C1 segment of cervical spinal cord (tissue), 14 donors: Measurements from ENCODE around the gene ZBTB40.
A peak's percentile ranks its signal among the peaks of the same experiment; 100 is the strongest.

Experiments
- DNase-seq, 14 donors: peaks; one replicate each; lab custom pipeline; 2025; lab: John Stamatoyannopoulos, UW

Gene ZBTB40

DNA sequence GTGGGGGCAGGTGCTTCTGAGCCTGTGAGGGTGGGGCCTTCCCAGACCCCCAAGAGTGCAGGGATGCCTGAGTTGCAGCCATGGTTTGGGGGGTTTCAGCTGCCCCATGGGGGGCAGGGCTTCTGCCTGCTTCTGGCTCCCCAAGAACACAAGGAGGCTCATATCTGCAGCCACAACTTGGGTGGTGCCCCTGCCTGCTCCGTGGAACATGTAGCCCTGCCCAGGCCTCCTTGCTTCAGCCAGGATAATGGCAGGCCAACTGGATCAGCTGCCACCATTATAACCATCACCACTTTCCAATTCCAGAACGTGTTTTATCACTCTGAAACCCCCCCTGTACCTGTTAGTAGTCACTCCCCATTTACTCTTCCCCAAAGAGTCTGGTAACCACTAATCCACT, 14.0 kb downstream of the ZBTB40 start:
- no peak for DNase-seq

DNA sequence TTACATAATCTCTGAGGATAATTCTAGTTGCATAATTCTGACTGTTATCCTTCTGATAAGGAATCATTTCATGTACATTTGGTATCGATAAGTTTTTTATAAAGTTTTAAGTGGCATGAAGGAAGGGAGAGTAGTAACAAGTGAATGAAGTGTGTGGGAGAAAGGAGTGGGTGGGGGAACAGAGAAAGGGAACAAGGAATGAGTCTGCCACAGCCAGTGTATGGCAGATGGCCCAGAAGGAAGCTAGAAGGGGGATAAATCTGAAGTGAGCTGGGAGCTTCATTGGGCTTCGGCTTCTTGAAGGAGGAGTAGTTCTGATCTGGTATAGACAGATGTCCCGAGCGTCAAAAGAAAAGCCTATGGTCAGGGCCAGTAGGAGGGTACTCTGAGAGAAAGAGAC, 18.6 kb downstream of the ZBTB40 start:
- DNase-seq: no peak

DNA sequence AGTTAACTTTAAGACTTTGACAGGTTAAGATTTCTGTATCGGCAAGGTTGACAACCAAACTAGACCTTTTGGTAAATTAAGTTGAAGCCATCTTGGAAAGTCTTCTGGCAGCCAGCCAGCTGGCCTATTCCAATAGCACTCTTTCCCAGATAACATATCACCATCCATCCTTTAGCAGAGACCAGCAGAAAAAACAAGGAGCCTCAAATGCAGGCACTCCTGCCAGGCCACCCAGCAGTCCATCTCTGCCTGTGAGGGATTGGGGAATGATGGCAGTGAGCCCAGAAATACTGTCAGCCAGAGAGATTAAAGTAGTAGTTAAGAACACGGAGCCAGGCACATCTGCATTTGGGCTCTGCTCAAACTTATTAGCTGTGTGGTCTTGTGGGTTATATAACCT, 19.4 kb downstream of the ZBTB40 start:
- DNase-seq: no peak

DNA sequence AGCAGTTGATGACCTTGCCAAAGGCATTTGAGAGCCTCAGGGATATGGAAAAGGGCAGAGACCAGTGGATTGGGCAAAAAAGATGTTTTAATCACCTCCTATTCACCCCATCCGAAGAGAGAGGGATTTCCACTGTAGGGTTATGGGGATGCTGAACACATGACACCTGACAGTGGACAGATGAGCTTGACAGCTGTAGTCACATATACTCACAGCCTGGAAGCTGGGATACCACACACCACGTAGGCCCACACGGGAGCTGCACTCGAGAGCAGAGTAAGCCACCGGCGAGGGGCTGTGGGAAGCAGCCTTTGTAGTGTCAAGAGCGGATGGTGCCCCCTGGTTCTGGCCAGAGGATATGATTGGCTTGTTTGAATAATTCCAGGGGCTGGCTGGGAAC, 20.0 kb downstream of the ZBTB40 start:
- DNase-seq: no peak

DNA sequence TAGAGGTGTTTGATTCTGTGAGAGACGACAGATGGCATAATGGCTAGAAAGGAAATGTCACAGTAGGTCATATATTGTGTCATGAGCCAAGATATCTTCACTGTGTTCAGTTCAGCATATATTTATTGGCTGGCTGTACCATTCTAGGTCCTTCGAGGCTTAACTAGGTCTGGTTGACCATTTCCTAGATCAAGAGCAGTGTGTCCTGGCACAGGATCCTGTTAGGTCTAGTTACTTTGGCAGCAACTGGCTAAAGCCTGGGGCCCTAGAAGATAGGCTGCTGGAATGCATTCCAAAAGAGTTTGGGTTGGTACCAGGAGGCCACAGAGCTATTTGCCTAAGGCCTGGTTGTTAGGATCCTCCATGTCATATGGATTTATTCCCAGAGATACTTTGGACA, 20.9 kb downstream of the ZBTB40 start:
- peak in 1 of 14 donors; percentile 56 for DNase-seq

DNA sequence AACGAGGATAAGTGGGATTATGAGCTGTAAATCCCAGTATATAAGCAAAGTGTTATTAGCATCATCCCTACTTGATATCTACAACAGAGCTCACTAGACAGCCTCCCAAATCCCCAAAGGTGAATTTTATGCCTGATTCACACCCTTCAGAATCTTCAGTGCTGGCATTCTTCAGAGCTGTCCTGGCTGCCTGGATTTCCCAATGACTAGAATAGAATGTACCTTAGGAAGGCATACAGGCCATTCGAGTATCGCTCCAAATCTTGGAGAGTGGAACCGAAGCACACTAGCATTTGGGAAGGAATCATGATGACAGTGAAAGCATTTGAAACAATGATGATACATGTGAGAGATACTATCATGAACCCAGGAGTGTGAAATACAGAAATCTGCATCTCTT, 22.3 kb downstream of the ZBTB40 start:
- DNase-seq: no peak

DNA sequence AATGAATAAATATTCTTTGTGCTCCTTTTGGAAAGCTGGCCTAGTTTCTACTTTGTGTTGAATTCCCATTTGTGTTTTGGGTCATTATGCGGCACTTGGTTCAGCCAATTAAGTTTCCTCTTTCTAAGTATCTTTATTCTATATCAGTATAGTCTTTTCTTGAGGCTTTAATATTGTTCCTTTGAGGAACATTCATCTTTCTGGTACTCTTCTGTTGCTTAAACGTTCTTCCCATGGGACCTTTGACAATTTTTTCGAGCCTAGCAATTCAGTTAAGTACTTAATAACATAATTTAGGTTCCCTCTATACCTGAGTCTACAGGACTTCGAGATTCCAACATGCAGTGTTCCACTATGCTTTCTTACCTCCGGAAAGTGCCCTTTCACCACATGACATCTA, 24.9 kb downstream of the ZBTB40 start:
- no peak for DNase-seq

DNA sequence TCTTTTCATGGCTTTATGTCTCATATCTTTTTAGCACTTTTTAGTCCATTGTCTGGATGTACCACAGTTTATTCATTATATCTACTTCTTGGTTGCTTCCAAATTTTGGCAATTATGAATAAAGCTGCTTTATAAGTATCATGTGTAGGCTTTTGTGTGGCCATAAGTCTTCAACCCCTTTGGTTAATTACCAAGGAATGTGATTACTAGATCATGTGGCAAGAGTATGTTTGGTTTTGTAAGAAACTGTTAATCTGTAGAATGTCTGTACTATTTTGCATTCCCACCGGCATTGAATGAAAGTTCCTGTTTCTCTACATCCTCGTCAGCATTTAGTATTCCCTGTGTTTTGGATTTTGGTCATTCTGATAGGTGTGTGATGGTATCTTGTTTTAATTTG, 31.5 kb downstream of the ZBTB40 start:
- DNase-seq: no peak

DNA sequence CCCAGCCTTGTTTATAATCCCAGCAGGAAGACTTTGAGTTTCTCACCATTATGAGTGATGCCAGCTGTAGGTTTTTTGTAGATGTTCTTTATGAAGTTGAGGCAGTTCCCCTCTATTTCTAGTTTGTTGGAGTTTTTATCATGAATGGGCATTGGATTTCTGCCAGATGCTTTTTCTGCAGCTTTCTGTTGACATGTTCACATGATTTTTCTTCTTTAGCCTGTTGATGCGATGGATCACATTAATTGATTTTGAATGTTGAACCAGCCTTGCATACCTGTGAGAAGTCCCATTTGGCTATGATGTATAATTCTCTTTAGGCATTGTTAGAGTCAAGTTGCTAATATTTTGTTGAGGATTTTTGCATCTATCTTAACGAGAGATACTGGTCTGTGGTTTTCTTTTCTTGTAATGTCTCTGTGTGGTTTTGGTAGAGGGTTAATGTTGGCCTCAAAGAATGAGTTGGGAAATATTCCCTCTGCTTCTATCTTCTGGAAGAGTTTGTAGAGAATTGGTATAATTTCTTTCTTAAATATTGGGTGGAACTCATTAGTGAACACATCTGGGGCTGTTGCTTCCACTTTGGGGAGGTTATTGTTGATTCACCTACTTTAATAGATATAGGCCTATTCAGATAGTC, 33.2 kb downstream of the ZBTB40 start:
- no peak for DNase-seq

DNA sequence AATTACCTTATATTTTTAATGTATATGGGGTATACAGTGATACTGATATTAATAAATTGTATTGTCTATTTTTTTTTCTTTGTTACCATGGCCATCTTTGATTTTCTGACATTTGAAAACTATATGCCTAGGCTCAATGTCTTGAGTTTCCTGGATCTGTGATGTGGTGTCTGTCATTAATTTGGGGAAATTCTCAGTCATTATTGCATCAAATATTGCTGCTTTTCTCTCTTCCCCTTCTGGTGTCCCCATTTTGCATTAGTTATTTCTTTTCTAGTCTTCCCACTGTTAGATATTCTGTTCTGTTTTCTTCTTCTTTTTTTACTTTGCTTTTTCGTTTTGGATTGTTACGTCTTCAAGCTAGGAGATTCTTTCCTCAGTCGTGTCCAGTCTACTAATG, 33.8 kb downstream of the ZBTB40 start:
- no peak for DNase-seq

DNA sequence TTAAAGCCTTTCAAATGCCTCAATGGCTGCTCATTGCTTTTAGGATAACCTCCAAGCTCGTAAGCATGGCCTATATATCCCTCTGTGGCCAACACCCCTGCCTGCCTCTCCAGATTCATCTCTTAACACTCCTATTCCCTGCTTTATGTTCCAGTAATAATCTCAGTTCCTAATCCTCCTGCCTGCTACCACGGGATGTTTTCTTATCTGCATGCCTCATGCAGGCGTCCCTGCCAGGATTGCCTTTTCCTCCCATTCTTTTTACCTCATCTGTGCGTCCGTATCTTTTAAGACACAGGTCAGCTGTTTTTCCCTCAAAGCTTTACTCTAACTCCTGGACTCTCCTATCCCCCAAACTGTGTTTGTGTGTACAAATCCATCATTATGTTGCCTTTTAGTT, 36.1 kb downstream of the ZBTB40 start:
- no peak for DNase-seq

DNA sequence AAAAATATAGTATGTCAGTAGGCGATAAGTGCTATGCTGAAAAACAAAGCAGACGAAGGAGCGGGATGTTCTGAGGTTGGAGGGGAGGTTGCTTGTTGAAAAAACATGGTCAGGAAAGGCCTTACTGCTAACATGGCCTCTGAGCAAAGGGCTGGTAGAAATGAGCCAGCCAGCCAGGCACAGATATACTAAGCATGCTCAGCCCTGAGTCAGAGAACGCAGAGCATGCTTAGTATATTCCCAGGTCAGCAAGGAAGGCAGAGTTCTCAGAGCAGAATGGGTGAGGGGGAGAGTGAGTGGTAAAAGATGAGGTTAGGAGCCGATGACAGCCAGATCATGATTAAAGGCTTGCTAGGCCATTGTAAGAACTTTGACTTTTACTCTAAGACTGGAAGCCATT, 36.7 kb downstream of the ZBTB40 start:
- no peak for DNase-seq

DNA sequence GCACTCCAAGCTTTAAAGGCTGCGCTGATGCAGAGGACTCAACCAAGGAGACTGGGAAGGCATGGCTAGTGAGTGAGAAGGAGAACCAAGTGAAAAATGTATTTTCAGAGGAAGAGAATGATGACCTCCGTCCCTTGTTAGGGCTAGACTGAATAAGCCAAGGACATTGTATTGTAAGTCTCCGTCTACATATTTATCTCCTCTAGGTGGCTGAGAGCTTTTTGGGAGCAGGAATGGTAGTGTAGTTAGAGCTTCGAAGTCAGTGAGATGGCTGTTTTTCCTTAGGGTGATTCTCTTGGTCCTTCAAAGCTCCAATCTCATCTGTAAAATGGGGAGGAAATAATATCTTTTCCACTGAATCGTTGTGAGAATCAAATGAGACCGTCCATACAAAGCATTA, 37.6 kb downstream of the ZBTB40 start:
- no peak for DNase-seq

DNA sequence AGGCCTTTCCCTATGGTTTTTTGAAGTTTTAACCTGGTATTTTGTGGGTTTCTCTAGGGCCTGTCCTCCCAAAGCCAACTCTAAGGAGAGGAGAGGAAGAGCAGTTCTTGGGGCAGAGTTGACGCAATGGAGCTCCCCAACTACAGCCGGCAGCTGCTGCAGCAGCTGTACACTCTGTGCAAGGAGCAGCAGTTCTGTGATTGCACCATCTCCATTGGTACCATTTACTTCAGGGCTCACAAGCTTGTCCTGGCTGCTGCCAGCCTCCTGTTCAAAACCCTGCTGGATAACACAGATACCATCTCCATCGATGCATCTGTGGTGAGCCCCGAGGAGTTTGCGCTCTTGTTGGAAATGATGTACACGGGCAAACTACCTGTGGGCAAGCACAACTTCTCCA, 38.2 kb downstream of the ZBTB40 start:
- DNase-seq: no peak

DNA sequence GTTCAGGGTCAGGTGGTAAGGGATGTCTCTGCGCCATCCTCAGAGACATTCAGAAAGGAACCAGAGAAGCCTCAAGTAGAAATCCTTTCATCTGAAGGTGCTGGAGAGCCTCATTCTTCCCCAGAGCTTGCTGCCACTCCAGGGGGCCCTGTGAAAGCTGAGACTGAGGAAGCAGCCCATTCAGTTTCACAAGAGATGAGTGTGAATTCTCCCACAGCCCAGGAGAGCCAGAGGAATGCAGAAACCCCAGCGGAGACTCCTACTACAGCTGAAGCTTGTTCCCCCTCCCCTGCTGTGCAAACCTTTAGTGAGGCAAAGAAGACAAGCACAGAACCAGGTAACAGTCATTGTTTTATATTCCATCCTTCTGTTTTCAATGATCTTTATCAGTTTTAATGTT, 38.7 kb downstream of the ZBTB40 start:
- DNase-seq: no peak

DNA sequence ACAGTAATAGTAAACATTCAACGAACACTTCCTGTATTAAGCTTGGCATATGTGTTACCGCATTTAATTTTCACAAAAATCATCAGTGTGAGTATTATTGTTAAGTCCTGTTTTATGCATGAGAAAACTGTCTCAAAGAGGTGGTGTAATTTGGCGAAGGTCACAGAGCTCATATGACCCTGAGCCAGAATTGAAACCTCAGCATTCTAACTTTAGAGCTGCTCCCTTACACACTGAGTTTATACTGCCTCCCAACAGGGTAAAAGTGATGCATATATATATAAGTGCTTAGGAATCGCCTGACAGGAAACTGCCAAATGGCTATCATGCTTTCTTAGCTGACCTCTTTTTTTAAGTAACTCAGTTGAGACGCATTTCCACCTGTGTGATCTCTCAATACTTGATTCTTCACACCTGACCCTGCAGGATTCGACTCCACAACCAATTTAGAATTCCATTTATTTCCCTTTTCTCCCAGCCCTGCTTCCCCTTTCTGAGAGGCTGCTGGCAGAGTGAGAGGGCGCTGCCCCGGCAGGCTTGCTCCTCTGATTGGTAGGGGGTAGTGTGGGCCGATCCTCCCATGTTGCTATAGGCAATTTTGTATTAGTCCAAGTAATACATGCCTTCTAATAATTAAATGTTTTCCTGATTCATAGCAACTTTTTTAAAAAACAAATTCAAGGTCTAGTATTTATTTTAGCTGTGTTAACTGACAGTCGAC, 40.5 kb downstream of the ZBTB40 start:
- DNase-seq: peak in 2 of 14 donors; percentile 3

DNA sequence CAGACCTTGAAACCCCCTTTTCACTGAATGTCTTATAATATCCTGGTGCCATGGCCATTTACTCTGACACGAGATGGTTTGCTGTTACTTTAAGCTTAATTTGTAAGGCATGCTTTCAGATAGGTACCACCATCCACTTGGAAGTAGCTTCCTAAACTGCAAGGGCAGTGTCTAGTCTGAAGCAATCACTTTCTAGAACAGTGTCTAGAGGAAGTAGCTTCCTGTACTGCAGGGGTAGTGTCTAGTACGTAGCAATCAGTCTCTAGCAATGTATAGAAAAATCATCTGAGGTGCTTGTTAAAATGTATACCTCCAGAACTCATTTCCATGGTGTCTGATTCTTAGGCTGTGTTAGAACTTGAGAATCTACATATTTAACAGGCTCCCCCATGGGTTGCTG, 42.5 kb downstream of the ZBTB40 start:
- no peak for DNase-seq

DNA sequence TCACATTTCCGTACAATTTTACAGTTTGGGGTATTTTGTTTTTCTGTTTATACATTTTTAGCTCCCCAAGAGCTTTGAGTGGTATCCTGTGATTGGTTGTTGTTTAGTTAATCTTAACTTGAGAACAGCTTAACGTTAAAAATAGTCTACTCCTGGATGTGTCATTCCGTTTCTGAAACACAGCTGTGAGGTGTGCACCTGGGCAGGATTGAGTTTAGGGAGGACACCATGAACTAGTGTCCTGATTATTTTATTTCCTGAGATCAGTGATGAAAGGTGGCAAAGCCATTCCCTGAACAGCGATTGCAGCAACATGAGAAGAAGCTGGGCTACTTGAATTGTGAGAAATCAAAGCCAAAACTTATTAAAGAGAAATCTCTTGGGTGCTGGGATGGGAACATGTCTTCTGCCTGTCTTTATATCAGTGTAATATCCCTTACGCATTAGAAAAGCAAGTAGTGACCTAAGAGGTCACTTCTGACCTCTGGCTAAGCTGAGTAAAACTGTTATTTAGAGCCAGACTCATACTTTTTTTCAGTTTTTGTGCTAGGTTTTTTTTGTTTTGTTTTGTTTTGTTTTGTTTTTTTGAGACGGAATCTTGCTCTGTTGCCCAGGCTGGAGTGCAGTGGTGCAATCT, 43.4 kb downstream of the ZBTB40 start:
- no peak for DNase-seq

DNA sequence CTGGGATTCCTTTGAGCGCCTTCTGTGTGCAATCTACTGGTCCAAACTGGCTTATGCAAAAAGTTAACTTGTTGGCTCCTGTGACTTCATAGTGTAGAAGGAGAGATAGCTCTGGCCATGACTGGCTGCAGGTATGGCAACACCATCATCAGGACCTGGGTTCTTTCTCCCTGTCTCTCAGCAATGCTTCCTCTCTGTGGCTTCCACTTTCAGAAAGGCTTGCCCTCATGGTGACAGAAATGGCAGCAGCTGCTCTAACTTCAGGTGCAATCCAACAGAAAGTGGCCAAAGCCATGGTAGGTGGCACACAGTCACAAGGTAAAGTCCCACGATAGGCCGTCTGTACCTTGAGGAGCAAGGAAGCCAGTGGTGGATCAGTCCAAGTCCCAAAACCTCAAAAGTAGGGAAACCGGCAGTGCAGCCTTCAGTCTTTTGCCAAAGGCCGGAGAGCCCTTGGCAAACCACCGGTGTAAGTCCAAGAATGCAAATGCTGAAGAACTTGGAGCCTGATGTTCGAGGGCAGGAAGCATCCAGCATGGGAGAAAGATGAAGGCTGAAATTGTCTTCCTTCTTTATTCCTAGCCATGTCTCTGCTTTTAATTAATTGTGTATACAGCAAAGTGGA, 45.0 kb downstream of the ZBTB40 start:
- no peak for DNase-seq

DNA sequence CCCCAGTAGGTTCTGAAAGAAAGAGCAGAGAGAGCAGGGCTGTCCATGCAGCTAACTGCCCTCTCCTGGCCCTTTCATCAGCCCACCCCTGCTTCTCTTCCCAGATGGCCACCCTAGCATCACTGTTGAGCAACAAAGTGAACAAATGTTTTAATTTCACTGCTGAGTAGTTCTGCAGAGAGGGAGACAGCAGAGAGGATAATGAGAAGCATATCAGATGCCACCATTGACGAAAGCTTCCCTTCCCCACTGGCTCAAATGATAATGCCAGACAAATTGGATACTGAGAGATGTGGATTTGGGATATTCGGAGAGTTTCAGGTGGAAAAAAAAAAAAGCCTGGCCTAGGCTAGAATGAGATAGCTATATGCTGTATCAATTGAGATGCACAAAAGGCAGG, 46.8 kb downstream of the ZBTB40 start:
- DNase-seq: no peak

DNA sequence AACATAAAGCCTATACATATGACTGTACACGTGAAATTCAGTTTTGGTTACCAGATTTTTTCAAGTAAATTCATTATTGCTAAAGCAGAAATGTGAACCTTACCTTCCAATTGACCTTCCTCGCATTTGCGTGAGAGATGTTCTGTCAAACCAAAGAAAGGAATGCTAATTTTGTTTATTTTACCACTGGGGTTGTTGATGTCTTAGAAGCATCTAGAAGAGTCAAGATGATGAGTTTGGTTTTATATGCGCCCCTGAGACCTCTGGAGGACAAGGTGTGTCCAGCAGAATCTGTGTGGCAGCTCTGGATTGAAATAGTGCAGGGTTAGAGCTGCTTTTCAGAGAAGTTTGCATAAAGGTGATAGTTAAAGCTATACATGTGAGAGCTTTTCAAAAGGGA, 48.4 kb downstream of the ZBTB40 start:
- DNase-seq: no peak

DNA sequence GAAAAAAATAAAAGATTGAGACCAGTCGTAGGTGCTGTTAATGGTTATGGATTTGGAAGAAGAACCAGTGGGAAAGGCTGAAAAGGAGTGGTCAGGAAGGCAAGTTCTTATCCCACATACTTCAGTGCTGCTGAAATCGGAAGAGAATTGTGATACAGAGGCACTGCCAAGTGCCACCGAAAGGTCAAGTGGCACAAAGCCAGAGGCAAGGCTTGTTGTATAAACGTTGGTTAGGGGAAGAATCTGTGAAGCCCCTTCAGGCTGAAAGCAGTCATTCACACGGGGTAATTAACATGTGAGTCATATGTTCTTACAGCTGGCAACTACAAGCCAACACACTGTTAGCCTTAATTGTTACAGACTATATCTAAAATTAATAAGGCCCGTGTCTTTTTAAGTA, 48.8 kb downstream of the ZBTB40 start:
- peak in 2 of 14 donors; percentile 1 to 15 for DNase-seq

DNA sequence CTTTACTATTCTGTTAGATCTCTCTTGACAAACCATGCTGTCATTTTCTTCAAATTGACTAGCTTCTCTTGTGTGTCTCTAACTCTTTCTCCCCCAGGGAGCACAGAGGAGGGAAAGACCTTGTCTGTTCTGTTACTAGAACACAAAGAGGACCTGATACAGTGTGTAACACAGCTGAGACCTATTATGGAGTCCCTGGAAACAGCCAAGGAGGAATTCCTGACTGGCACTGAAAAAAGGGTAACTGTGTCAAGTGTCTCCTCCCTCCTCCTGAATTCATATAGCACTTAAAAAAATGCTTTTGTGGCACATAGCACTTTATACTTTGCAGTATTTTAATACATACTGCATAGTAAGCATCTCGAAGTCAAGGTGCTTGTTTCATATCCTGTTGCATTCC, 50.6 kb downstream of the ZBTB40 start:
- DNase-seq: no peak
